ENCODE data around the gene TGFB3. TPM values are rescaled to one million over a fixed set of nuclear protein-coding genes. Genes with fewer than 3 reads are reported as not detected.
A peak's percentile ranks its signal among the peaks of the same experiment; 100 is the strongest.
"Not testable (repeated sequence)": the region's sequence is repeated elsewhere in the genome, so short reads cannot be mapped to it uniquely, and the experiment has no call there.

The TGFB3 gene
- total RNA-seq, 1 donor from 2014 or later, result 45.2 TPM

DNA sequence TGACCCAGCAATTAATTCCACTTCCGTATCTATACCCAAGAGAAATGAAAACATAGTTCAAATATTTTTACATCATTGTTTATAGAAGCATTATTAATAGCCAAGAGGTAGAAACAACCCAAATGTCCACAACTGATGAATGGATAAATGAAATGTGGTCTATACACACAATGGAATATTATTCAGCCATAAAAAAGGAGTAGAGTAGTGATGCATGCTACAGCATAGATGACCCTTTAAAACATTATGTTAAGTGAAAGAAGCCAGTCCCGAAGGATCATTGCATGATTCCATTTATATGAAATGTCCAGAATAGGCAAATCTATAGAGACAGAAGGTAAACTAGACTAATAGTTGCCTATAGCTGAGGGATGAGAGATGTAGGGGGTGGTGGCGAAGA lies 29.3 kb downstream of the TGFB3 start:
- no peak for DNase-seq

DNA sequence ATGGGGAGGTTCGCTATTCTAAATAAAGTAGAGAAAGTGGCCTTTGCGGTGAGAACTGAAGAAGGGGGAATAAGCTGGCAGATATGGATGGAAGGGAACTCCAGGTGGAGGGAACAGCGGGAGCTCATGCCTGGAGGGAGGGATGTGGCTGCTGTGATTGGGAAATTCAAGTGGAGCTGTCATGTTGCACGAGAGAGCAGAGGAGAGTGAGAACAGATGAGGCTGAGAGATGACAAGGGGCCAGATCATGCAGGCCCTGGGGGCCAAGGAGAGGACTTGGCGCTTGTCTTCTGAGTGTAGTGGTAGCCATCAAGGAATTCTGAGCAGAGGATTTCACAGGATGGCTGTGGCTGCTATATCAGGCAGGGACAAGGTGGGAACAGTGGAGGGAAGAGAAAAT lies 35.0 kb downstream of the TGFB3 start:
- no peak for DNase-seq

DNA sequence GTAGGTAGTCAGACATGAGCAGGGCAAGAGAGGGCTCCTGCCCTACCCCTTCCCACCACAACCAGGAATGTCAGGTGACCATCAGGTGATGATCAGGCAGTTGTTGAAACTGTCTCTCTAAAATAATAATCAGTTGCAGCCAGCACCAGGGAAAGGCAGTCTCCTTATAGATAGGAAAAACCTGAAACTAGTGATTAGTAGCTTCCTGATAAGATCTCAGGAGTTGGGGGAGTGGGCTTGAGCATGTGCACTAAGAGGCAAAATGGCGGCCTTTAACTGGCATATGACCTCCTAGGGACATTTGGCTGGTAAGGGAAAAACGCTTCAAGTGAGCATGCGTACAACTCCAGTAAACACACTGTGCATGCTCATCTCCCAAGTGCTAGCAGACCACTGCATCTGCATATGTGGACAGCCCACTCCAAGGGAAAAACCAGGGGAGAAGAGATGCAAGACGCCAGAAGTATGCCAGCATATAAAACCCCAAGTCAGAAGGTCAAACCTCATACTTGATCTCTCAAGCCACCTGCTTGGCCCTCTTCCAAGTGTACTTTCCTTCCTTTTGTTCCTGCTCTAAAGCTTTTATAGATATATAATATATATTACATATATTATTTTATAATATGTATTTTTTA lies 37.1 kb downstream of the TGFB3 start:
- DNase-seq, result no peak

DNA sequence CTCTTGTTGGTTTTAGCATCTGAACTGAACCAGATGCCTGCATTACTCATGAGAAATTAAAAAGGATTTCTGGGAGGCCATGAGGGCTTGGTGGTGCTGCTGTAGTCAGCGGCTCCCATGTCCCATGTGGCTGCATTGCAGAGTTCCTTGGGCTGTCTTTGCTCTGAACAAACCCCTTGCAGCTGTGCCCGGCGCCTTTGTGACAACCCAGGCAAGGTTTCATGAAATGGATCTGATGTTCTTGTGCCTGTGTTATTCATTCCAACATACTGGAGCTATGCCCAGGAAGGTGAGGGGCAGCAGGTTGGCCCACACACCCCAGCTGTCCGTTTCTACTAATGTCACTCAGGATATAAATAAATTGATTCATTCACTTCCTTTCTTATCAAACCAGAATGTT lies 40.8 kb downstream of the TGFB3 start:
- DNase-seq, result no peak

DNA sequence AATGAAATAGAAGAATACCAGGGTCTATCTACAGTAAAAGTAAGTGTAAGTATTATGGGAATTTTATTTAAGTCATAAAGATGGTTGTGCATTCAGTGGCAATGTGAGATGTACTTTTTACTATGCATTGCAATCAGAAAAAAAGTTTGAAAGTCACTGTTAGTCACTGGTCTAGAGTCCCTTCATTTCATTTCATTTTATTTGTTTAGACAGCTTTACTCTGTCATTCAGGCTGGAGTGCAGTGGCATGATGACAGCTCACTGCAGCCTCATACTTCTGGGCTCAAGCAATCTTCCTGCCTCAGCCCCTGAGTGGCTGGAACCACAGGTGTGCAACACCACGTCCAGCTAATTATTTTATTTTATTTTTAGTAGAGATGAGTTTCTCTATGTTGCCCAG lies 42.6 kb downstream of the TGFB3 start:
- DNase-seq, result no peak

DNA sequence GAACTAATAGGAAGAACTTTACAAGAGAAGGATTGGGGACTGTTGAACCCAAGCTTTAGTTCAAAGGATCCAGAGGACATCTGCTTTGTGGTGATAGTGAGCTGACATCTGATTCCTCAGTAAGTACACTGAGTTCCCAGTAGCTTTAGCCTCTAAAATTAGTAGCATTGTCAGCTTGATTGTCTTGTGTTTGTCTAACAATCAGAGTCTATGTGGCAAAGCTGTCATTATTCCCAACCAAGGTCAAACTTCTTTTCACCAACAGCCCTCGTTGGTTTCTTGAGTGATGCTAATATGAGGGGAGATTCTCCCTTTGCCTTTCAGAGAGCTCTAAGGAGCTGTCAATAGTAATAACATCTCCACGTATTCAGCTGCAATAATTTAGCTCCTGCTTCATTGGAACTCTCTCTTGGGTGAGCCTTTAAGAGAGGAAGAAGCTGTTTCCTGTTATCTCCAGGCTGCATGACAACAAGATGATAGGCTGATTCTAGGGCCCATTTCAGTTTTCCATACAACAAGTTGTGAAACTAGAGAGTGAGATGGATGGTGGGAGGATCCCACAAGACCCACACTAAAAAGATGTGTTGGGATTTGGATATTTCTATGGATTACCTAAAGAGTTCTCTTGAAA lies 46.7 kb downstream of the TGFB3 start:
- DNase-seq, result no peak

DNA sequence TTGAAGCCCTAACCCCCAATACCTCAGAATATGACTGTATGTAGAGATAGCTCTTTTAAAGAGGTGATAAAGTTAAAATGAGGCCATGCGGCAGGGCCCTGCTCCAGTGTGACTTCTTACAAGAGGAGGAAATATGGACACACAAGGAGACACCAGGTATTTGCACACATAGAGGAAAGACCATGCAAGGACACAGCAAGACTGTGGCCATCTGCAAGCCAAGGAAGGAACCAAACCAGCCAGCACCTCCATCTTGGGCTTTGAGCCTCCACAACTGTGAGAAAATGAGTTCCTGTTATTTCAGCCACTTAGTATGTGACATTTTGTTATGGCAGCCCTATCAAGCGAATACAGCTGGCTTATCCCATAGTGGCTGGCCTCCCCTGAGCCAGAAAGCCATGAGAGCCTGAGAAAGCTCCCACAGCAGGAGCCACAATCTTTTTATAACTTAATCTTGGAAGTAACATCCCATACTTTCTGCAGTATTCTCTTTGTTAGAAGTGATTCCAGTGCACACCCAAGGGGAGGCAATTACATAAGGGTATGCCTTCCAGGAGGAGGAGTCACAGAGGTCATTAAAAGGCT lies 48.0 kb downstream of the TGFB3 start:
- no peak for DNase-seq

DNA sequence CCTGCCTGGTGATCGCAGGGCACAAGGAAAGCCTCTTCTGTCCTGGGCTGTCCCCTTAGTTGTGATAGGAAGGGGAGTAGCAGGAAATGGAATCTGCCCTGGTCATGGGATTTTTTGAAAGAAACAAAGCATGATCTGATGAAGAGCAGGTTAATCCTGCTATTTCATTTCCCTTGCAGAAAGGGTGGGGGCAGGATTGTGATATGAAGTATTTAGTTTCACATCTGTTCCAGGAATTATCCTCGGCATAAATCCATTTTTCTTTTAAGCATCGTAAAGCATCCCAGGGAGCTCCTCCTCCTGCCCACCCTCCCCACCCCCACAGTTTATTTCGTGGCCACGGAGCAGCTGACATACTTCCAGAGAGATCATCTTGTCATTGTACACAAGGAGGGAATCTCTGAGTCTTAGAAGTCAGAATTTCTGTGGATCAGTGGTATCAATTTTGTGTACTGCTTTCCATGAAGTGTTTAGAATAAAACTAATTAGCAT lies 53.1 kb downstream of the TGFB3 start:
- peak; percentile 48 for DNase-seq

DNA sequence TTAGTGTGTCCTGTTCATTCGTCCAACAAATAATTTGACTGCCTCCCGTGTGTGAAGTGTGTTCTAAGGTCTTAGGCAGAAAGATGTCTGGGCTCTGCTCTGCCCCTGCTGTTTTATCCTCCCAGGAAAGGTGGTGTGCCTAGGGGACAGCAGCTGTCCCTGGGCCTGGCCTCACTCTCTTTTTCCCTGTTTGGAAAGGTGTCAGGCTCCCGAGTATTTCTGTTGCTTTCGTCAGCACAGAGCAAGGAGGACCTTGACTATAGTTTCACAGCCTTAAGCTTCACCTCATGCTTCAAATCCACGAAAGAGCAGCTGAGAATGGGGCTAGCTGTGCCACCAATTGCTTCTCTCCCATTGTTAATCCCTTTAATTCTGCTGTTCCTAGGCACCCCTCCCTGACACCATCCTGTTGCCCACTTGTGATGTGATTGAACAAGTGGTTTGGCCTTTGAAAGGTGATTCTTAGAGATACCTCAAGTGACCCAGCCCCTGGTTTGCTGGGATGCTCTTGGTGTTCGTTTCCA lies 54.2 kb downstream of the TGFB3 start:
- DNase-seq, result no peak

DNA sequence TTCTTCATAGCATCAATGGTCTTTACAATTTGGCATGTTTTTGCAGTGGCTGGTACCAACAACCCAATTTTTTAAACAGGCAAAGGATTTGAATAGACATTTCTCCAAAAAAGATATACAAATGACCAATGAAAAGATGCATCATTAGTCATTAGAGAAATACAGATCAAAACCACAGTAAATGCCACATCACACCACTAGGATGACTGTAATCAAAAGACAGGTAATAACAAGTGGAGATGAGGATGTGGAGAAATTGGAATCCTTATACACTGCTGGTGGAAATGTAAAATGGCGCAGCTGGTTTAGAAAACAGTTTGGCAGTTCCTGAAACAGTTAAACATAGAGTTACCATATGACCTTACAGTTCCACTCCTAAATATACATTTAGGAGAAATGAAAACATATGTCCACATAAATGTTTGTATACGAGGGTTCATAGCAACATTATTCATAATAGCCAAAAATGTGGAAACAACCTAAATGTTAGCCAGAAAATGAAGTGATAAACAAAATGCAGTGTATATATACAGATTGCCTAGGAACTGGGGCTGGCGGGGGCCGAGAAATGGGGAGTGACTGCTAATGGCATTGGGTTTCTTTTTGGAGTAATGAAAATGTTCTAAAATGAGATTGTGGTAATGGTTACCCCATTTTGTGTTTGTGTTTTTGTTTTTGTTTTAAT lies 55.2 kb downstream of the TGFB3 start:
- peak; percentile 5 for DNase-seq

DNA sequence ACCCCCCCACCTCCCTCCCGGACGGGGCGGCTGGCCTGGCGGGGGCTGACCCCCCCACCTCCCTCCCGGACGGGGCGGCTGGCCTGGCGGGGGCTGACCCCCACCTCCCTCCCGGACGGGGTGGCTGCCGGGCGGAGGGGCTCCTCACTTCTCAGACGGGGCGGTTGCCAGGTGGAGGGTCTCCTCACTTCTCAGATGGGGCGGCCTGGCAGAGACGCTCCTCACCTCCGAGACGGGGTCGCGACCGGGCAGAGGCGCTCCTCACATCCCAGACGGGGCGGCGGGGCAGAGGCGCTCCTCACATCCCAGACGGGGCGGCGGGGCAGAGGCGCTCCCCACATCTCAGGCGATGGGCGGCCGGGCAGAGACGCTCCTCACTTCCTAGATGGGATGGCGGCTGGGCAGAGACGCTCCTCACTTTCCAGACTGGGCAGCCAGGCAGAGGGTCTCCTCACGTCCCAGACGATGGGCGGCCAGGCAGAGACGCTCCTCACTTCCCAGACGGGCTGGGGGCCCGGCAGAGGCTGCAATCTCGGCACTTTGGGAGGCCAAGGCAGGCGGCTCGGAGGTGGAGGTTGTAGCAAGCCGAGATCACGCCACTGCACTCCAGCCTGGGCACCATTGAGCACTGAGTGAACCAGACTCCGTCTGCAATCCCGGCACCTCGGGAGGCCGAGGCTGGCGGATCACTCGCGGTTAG lies 56.5 kb downstream of the TGFB3 start:
- not testable (repeated sequence) for DNase-seq

DNA sequence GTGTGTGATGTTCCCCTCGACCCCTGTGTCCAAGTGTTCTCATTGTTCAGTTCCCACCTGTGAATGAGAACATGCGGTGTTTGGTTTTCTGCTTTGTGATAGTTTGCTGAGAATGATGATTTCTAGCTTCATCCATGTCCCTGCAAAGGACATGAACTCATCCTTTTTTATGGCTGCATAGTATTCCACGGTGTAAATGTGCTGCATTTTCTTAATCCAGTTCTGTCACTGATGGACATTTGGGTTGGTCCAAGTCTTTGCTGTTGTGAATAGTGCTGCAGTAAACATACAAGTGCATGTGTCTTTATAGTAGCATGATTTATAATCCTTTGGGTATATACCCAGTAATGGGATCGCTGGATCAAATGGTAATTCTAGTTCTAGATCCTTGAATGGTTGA lies 61.4 kb downstream of the TGFB3 start:
- not testable (repeated sequence) for DNase-seq

DNA sequence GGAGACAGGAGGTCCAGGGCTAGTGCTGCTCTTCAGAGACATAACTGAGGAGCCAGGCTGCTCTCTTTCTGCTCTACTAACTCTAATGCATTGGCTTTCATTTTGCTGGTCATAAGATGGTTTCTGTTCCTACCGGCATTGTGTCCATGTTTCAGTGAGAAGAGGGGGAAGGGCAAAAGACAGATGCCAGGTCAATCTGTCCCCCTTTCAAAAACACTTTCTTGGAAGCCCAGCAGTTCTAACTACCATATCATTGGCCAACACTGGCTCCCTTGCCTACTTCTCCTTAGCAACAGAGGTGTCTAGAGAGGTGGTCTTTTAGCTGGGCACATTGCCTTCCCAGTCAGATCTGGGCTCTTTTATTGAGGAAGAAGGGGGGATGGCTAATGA lies 63.9 kb downstream of the TGFB3 start:
- DNase-seq, result no peak

DNA sequence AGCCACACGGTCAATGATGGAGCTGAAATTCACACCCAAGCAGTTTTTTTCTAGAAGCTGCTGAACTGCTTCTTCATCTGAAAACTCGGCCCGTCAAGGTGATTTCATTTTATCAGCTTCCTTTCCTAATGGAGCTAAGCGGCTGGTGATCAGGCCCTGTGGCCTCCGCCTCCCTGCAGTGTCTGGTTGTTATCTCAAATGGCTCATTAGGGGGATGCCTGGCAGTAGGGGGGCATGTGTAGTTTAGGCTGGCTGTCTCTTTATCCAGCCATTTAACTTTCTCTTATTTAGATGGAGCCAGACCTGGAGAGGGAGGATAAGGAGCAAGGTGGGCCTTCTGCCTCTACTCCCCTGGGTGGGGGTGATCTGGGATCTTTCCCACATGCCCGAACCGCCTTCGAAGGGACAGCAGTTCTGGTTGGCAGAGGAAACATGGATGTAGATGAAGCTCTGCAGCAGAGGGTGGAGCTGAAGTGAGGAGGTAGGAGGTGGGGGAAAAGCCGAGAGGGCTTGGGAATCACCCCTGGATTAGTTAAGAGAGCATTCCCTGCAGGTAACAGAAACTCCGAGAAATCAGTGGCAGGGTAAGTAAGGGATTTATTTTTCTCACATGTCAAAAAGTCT lies 64.4 kb downstream of the TGFB3 start:
- DNase-seq, result no peak

DNA sequence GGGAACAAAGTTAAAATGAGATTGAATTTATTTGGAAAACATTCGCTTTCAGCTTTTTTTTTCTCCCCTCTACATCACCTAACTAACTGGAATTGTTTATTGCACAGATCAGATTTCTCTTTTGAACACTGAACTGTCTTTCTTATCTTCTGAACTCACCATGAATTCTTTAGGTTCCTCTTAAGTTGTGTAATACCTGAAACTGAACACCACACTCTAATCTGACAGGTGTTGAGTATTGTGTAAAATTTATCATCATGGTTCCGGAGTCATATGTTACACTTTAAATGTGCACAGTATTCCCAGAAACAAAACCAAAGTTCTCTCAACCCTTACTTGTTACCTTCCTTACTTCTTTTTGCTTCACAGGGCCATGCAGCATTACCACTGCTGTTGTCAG lies 66.8 kb downstream of the TGFB3 start:
- no peak for DNase-seq

DNA sequence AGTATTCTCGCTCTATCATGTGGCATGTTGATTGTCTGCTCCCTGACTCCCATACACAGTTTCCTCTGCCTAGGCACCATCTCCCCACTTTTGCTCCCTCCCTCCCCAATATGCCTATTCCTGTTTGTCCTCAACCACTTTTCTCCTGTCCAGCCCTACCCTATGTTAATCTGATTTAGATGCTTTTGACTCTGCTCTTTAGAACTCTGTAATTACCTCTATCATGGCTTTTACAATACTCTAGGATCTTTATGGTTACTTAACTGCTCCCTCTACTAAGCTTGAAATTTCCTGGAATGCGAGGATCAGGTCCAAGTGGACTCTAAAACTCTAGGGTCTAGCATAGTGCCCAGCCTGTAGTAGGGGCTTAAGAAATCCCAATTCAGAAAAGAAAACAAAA lies 68.6 kb downstream of the TGFB3 start:
- DNase-seq, result no peak

DNA sequence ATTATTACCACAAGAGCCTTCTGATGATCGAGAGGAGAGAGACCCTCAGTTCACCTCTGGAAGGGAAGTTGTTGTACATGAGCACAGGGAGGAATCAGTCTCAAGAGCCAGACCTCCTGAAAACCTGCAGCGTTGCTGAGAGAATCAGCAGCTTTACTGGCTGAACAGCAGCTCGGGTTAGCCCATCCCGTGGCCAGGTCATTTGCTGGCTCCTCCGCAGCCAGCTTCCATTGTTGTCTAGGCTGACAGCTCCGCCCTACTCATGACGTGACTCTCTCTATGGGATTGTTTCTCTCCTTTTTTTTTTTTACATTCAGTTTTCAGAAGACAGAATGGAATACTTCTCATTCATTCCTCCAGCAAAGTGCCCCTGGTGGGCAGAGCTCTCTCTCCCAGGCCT lies 69.9 kb downstream of the TGFB3 start:
- DNase-seq, result peak; percentile 16

DNA sequence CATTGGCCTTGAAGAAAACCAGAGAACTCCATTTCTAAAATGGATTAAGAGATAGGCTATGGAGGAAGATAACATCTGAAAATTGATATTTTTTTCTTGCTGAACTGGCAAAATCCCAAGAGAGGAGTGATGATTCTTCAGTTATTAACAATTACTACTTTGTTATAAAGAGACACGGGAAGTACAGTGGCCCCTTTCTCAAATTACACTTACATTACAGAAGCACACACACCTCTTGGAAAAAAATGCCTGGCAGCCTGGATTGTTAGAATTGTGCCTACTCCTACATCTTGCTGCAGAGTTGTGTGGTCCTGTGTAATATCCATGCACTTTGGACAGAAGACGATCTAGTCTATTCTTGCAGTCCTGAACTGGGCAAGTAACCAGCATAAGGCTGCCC lies 71.7 kb downstream of the TGFB3 start:
- no peak for DNase-seq

DNA sequence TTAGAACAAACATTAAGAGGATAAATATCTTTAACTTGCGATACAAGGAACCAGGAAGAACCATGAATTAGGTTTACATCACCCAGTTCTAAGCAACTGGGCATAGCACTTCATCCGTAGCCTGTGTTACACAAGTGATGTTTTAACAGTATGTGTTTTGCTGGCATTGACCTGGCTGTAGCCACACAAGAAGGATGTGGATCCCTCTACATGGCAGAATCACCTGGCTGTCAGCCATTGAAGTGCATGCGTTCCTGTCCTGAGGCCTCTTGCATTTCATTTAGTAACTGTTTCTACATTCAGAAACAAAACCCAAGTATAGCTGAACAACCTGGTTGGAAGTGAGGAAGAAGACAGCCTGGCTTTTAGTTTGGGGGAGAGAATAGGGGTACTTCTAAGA lies 72.2 kb downstream of the TGFB3 start:
- no peak for DNase-seq
